ENCODE results near the gene LRRN4CL. TPM values are rescaled to one million over a fixed set of nuclear protein-coding genes. Genes with fewer than 3 reads are reported as not detected.

Gene LRRN4CL
- total and polyA plus RNA-seq, 2 of the 4 experiments (the other 2 are of a cell fraction), result 0.36 to 0.84 TPM

DNA sequence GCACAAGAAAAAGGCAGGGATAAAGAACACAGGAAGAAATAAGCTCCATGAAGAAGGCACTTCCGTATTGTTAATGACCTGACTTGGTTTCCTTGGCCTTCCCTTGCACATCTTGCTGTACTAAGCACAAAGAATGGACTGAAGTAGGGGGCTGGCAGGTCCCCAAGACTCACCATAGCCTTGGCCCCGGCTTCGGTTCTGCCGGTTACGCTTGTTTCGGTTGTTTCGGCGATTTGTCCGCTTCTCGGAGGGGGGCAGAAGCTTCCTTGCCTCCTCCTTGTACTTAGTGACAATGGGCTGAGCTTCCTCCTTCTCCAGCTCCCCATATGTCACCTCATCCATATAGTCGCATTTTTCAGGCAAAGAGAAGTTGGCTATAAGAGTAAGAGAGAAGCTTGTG is 27.5 kb upstream of the LRRN4CL start:
- TF ChIP-seq NFE2L2 (IDR thresholded peaks at IDR 0.05; ENCODE audit: low read depth, low read length) (no peak), POLR2A (IDR thresholded peaks at IDR 0.05; ENCODE audit: low read depth, low read length) (no peak), RAD21 (IDR thresholded peaks at IDR 0.05; ENCODE audit: low read length) (no peak), SMC3 (IDR thresholded peaks at IDR 0.05; ENCODE audit: low read depth, low read length) (no peak), CHD1 (IDR thresholded peaks at IDR 0.05; ENCODE audit: low read depth, low read length) (no peak), RCOR1 (IDR thresholded peaks at IDR 0.05; ENCODE audit: insufficient replicate concordance, low read length) (no peak), CEBPB (IDR thresholded peaks at IDR 0.05; ENCODE audit: low read depth, low read length) (no peak), MAFK (IDR thresholded peaks at IDR 0.05; ENCODE audit: low read depth, low read length) (no peak), MAZ (IDR thresholded peaks at IDR 0.05; ENCODE audit: borderline replicate concordance, low read depth, low read length) (no peak), FOS (IDR thresholded peaks at IDR 0.05; ENCODE audit: low read depth, low read length) (no peak), RFX5 (IDR thresholded peaks at IDR 0.05; ENCODE audit: low read depth, low read length) (no peak), MXI1 (IDR thresholded peaks at IDR 0.05; ENCODE audit: borderline replicate concordance, low read depth, low read length) (no peak), BHLHE40 (IDR thresholded peaks at IDR 0.05; ENCODE audit: low read depth, low read length) (no peak)
- TF ChIP-seq, protein P1, sequence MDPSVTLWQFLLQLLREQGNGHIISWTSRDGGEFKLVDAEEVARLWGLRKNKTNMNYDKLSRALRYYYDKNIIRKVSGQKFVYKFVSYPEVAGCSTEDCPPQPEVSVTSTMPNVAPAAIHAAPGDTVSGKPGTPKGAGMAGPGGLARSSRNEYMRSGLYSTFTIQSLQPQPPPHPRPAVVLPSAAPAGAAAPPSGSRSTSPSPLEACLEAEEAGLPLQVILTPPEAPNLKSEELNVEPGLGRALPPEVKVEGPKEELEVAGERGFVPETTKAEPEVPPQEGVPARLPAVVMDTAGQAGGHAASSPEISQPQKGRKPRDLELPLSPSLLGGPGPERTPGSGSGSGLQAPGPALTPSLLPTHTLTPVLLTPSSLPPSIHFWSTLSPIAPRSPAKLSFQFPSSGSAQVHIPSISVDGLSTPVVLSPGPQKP (IDR thresholded peaks at IDR 0.05; ENCODE audit: borderline replicate concordance, low read depth, low read length), result no peak
- TF ChIP-seq, protein P2, sequence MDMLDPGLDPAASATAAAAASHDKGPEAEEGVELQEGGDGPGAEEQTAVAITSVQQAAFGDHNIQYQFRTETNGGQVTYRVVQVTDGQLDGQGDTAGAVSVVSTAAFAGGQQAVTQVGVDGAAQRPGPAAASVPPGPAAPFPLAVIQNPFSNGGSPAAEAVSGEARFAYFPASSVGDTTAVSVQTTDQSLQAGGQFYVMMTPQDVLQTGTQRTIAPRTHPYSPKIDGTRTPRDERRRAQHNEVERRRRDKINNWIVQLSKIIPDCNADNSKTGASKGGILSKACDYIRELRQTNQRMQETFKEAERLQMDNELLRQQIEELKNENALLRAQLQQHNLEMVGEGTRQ (IDR thresholded peaks at IDR 0.05; ENCODE audit: low read depth, low read length), result no peak
- TF ChIP-seq, protein P3, sequence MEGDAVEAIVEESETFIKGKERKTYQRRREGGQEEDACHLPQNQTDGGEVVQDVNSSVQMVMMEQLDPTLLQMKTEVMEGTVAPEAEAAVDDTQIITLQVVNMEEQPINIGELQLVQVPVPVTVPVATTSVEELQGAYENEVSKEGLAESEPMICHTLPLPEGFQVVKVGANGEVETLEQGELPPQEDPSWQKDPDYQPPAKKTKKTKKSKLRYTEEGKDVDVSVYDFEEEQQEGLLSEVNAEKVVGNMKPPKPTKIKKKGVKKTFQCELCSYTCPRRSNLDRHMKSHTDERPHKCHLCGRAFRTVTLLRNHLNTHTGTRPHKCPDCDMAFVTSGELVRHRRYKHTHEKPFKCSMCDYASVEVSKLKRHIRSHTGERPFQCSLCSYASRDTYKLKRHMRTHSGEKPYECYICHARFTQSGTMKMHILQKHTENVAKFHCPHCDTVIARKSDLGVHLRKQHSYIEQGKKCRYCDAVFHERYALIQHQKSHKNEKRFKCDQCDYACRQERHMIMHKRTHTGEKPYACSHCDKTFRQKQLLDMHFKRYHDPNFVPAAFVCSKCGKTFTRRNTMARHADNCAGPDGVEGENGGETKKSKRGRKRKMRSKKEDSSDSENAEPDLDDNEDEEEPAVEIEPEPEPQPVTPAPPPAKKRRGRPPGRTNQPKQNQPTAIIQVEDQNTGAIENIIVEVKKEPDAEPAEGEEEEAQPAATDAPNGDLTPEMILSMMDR (conservative IDR thresholded peaks at IDR 0.05; ENCODE audit: low read depth, low read length), result no peak
- BruUV-seq (replicated peaks), result no TSS peak
- Histone ChIP-seq H2BK5ac (ENCODE audit: low read depth, low read length, poor library complexity, severe bottlenecking) (no peak overlapping the region), H3K27me3 (ENCODE audit: control insufficient read depth, insufficient read depth, low read length) (no peaks in the 10 kb centered on the region), H3K14ac (replicated peaks; ENCODE audit: low read depth, low read length) (no peak overlapping the region), H2BK120ac (ENCODE audit: low read depth, low read length) (no peak overlapping the region), H2BK20ac (ENCODE audit: low read depth, low read length) (no peak overlapping the region), H4K20me1 (ENCODE audit: insufficient read depth, low read length) (peaks cover 2% of the 10 kb centered on the region; the same call in 1 of the 2 replicates), H3K4me3 (ENCODE audit: insufficient read depth, low read depth, low read length) (no peak overlapping the region), H3K23ac (ENCODE audit: low read depth, low read length) (no peak overlapping the region), H4K91ac (ENCODE audit: insufficient read depth, low read depth, low read length) (no peak overlapping the region), H4K8ac (ENCODE audit: low read depth in 2 of 2, low read length in 2 of 2) (no peak overlapping the region), H3K9ac (ENCODE audit: low read depth, low read length) (no peak overlapping the region), H3K4me1 (ENCODE audit: control insufficient read depth, insufficient read depth, low read length) (peaks cover 4% of the 10 kb centered on the region; the same call in 1 of the 2 replicates), H3K4ac (ENCODE audit: low read depth, low read length) (no peak overlapping the region), H3K18ac (ENCODE audit: low read depth, low read length) (no peak overlapping the region), H3K4me2 (ENCODE audit: low read depth, low read length) (no peak overlapping the region), H3K9me3 (ENCODE audit: control insufficient read depth, insufficient read depth, low read length) (no peaks in the 10 kb centered on the region), H2AK9ac (replicated peaks; ENCODE audit: low read depth, low read length, poor library complexity) (no peak overlapping the region), H3K9me1 (ENCODE audit: insufficient read depth, low read length) (0 out of 2 replicates have a peak, but pooled peaks cover 4% of the 10 kb centered on the region), H2BK15ac (ENCODE audit: low read depth, low read length) (no peak overlapping the region), H2AFZ (replicated peaks; ENCODE audit: low read length, poor library complexity) (no peak overlapping the region), H3K36me3 (ENCODE audit: control insufficient read depth, insufficient read depth, low read length) (peaks cover 72% of the 10 kb centered on the region), H2AK5ac (ENCODE audit: low read depth, low read length) (no peak overlapping the region), H4K5ac (ENCODE audit: low read depth, low read length) (no peak overlapping the region), H3K56ac (ENCODE audit: extremely low read depth, insufficient read depth, low read length) (no peak overlapping the region), H3K79me1 (ENCODE audit: low read depth in 1 of 2, low read length in 2 of 2) (peaks cover 38 to 67% of the 10 kb centered on the region in 2 experiments), H3K27ac (ENCODE audit: insufficient read depth, low read length) (no peak overlapping the region)
- dilution Hi-C loops (cut with HindIII; ENCODE audit: low sequenced_read_pairs, unreplicated experiment), result no loop called here
- POLR2A ChIA-PET (ENCODE audit: unreplicated experiment), result no interaction called here
- DNase-seq (no peak), ATAC-seq (ENCODE audit: low read depth) (no peak)
- in situ Hi-C loops (cut with MboI; ENCODE audit: low sequenced_read_pairs), result no loop called here
- CTCF ChIA-PET, result no interaction called here
- no CpG with 5 or more reads among the region's 11 CpGs for WGBS, 2 experiments (ENCODE audit: extremely low coverage in 2 of 2, insufficient read length in 1 of 2)
- intact Hi-C loops (cut with micrococcal nuclease), result no loop called here
